Ovary (tissue), 9 donors: ENCODE results near the gene PYGB. TPM values are rescaled to one million over a fixed set of nuclear protein-coding genes. Genes with fewer than 3 reads are reported as not detected.

ENCODE experiments used
- DNase-seq, 5 donors: peaks; one replicate each; pipeline ENCODE4 v3.0.0-alpha.2; 2019 to 2020
- H3K27ac ChIP-seq, 2 donors: fragments of 200-600 bp; one replicate each; pipeline versions ENCODE4 v1.5.1 to v1.8.0; 2019 to 2022
- H3K27me3 ChIP-seq: fragments of 200-600 bp; one replicate; pipeline ENCODE4 v1.8.0; 2022
- H3K36me3 ChIP-seq: fragments of 200-600 bp; sonication (generic); one replicate; pipeline ENCODE4 v1.5.1; 2019
- H3K4me1 ChIP-seq: one replicate; pipeline ENCODE4 v1.8.1; 2013; ENCODE audit warnings: mild to moderate bottlenecking, moderate library complexity; ENCODE audit not compliant: insufficient read depth
- H3K4me3 ChIP-seq: fragments of 200-600 bp; sonication (generic); one replicate; pipeline ENCODE4 v1.5.1; 2017
- H3K9me3 ChIP-seq, 2 donors: fragments of 200-600 bp in 1 of 2; sonication (generic) in 1 of 2; one replicate each; pipeline versions ENCODE4 v1.5.1 to v1.8.1; 2013 to 2019; ENCODE audit warnings: mild to moderate bottlenecking in 1 of 2, moderate library complexity in 1 of 2
- CTCF ChIP-seq, 3 donors: fragments of 450-650 bp in 2 of 3; fragments of 200-600 bp in 1 of 3; IDR thresholded peaks; one replicate each; pipeline versions ENCODE4 v1.5.1 to v1.8.0; 2016 to 2022; ENCODE audit warnings: antibody characterized with exemption in 3 of 3, mild to moderate bottlenecking in 1 of 3
- EP300 ChIP-seq: sonication (generic); formaldehyde crosslinking; IDR thresholded peaks from one replicate; pipeline ENCODE4 v1.6.1; 2017; ENCODE audit warnings: antibody characterized with exemption
- POLR2A ChIP-seq: fragments of 450-650 bp; IDR thresholded peaks from one replicate; pipeline ENCODE4 v1.6.1; 2017; ENCODE audit warnings: antibody characterized with exemption, mild to moderate bottlenecking, moderate library complexity
- WGBS, 3 donors: extraction: QIAGEN DNeasy Blood & Tissue Kit in 1 of 3; methylation state at CpG; one replicate each; pipeline versions ENCODE4 v1.1.5 to v1.1.7; 2013 to 2017; 5-methylcytosine and 5-hydroxymethylcytosine counted together
- intact Hi-C, 4 donors: fragments of 100-400 bp; cut with DNase I; formaldehyde crosslinking; loops; one replicate each; pipeline versions ENCODE4 v1.11.0 to v1.15.1; 2022 to 2023
- polyA plus RNA-seq, 2 donors: library from polyadenylated mRNA; stranded (reverse); fragments of 200-250 nt in 1 of 2; fragments of 350-450 nt in 1 of 2; fragmentation: Illumina TruSeq in 1 of 2; extraction: RNeasy Lipid Tissue Mini Kit (QIAGEN cat#74804) in 1 of 2; gene quantifications; one replicate each; pipeline ENCODE4 v1.2.3, GENCODE V29; 2013 to 2014
- total RNA-seq, 7 donors: library from RNA; depleted of rRNA in 2 of 7; stranded (reverse); fragments of >200 nt in 2 of 7; fragmentation: NEBNext Ultra II Directional in 3 of 7; extraction: Animal tissue kit (Norgen Biotek cat#: 25700) in 3 of 7; gene quantifications; one replicate each; pipeline versions ENCODE4 v1.1.0 to v1.2.4, GENCODE V29; 2016 to 2023
- donor health status: DM: no; HTN: no; CAD: no; lungs with moderate emphysema.
- donor health status: DM: no; HTN: no; CAD: no.
- donor health status: Bipolar disorder and iron deficiency.
- donor health status: DM: yes; HTN: yes; CAD: no.
- donor health status: DM: no; HTN: no; CAD: no.
- donor health status: DM: yes; HTN: yes; CAD: no.

The PYGB gene
- total and polyA plus RNA-seq, 9 donors: 23.1 to 54.2 (median 38.3) TPM

- Histone ChIP-seq H3K27me3 (no peaks in the 10 kb centered on the region), H3K36me3 (no peaks in the 10 kb centered on the region), H3K9me3 (no peaks in the 10 kb centered on the region), H3K4me3 (no peak overlapping the region), H3K4me1 (no peaks in the 10 kb centered on the region), H3K27ac (no peak overlapping the region)
- 77 to 81% (median 77%) methylated on average over 24 of the region's 24 CpGs for WGBS, 3 donors
- peak in 1 of 5 donors; percentile 53 for DNase-seq
- intact Hi-C loops: loop anchor here (5.0 to 10.0 kb wide), 3 partner anchors 96 to 302 kb away; partner anchors contain the start of genes ABHD12 (in 3 of the 4) and APMAP (in 1 of the 4)
- TF ChIP-seq EP300 (no peak), CTCF (IDR thresholded peaks at IDR 0.05) (peak in 1 of 3 donors; percentile 11), POLR2A (no peak)
These were observed 48.5 kb downstream of the PYGB start for GRCh38 chr20:25296094-25297093.

- Histone ChIP-seq H3K36me3 (no peaks in the 10 kb centered on the region), H3K4me1 (no peaks in the 10 kb centered on the region)
These were observed 49.4 kb downstream of the PYGB start for GRCh38 chr20:25297141-25297905.

GRCh38 chr20:25299806-25300205, 51.9 kb downstream of the PYGB start:
- DNase-seq: no peak
- 49 to 52% (median 51%) methylated on average over 9 of the region's 9 CpGs for WGBS, 3 donors
- no peak overlapping the region for H3K4me3 ChIP-seq
- H3K27me3 ChIP-seq: no peaks in the 10 kb centered on the region
- no peak overlapping the region for H3K27ac ChIP-seq
- H3K36me3 ChIP-seq: no peaks in the 10 kb centered on the region
- H3K4me1 ChIP-seq: no peaks in the 10 kb centered on the region
- TF ChIP-seq CTCF (IDR thresholded peaks at IDR 0.05) (no peak), EP300 (no peak), POLR2A (no peak)
- intact Hi-C loops: loop anchor here (5.0 to 10.0 kb wide), 4 partner anchors 55 to 305 kb away; partner anchors contain the start of genes ABHD12 (in 3 of the 4), APMAP (in 1 of the 4) and PYGB (in 1 of the 4)
- H3K9me3 ChIP-seq: no peaks in the 10 kb centered on the region

More at GRCh38 chr20:25297141-25297905, 49.4 kb downstream of the PYGB start:
- TF ChIP-seq POLR2A: no peak
- no peak for TF ChIP-seq EP300
- TF ChIP-seq CTCF (IDR thresholded peaks at IDR 0.05): no peak
- intact Hi-C loops: loop anchor here (5.0 to 10.0 kb wide), 3 partner anchors 95 to 303 kb away; partner anchors contain the start of genes ABHD12 (in 3 of the 4) and APMAP (in 1 of the 4)
- H3K27ac ChIP-seq: no peak overlapping the region
- 80 to 89% (median 85%) methylated on average over 10 of the region's 10 CpGs for WGBS, 3 donors
- H3K27me3 ChIP-seq: no peaks in the 10 kb centered on the region
- DNase-seq: no peak
- no peak overlapping the region for H3K4me3 ChIP-seq
- no peaks in the 10 kb centered on the region for H3K9me3 ChIP-seq

GRCh38 chr20:25300496-25301170, 52.7 kb downstream of the PYGB start:
- no peaks in the 10 kb centered on the region for H3K9me3 ChIP-seq
- H3K27me3 ChIP-seq: no peaks in the 10 kb centered on the region
- H3K27ac ChIP-seq: no peak overlapping the region
- H3K4me3 ChIP-seq: no peak overlapping the region
- no peaks in the 10 kb centered on the region for H3K4me1 ChIP-seq
- 72 to 74% (median 74%) methylated on average over 13 of the region's 13 CpGs for WGBS, 3 donors
- intact Hi-C loops: loop anchor here in 1 of 4 donors (10.0 kb wide), 1 partner anchor 56 kb away; the partner anchor contains the start of gene PYGB
- TF ChIP-seq POLR2A (no peak), EP300 (no peak), CTCF (IDR thresholded peaks at IDR 0.05) (no peak)
- H3K36me3 ChIP-seq: no peaks in the 10 kb centered on the region
- DNase-seq: no peak
